ENCODE data around the gene GLIPR2. TPM values are rescaled to one million over a fixed set of nuclear protein-coding genes. Genes with fewer than 3 reads are reported as not detected.

The GLIPR2 gene
- polyA plus RNA-seq, 3 donors = 213 to 528 (median 520) TPM

DNA sequence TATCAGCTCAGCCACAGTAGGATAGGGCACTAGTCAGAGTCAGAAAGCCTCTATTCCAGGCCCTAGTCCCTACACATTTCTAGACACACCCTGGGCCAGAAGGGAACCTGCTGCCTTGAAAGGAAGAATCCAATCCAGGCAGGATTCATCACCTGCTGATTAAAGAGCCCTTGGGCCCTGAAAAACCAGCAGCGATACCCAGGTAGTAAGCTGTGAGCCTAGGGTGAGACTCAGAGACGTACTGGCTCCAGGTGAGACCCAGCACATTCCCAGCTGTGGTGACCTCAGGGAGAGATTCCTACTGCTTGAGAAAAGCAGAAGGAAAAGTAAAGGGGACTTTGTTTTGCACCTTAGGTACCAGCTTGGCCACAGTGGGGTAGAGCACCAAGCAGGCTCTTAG lies 37.3 kb downstream of the GLIPR2 start:
- Histone ChIP-seq H3K27ac (ENCODE audit: low read depth in 1 of 2, low read length in 2 of 2) (no peak overlapping the region), H3K79me2 (ENCODE audit: insufficient read depth, low read length) (no peaks in the 10 kb centered on the region), H3K36me3 (replicated peaks in 1 of 2; ENCODE audit: control insufficient read depth in 1 of 2, insufficient read depth in 2 of 2, low read length in 2 of 2) (no peaks in the 10 kb centered on the region), H3K9me3 (replicated peaks in 1 of 2; ENCODE audit: control insufficient read depth in 1 of 2, insufficient read depth in 1 of 2, low read length in 2 of 2) (no peaks in the 10 kb centered on the region), H3K4me1 (ENCODE audit: control insufficient read depth in 1 of 2, insufficient read depth in 2 of 2, low read length in 2 of 2) (peaks cover 5 to 7% of the 10 kb centered on the region in 2 donors), H3K27me3 (ENCODE audit: control insufficient read depth in 2 of 2, insufficient read depth in 2 of 2, low read length in 2 of 2) (no peaks in the 10 kb centered on the region), H2AFZ (ENCODE audit: insufficient read depth, low read depth, low read length, poor library complexity, severe bottlenecking) (no peak overlapping the region), H3K4me3 (replicated peaks in 1 of 3; ENCODE audit: low read depth in 2 of 3, low read length in 3 of 3) (no peak overlapping the region), H4K20me1 (ENCODE audit: insufficient read depth, low read length) (no peaks in the 10 kb centered on the region), H3K9ac (ENCODE audit: insufficient read depth, low read length, poor library complexity, severe bottlenecking) (no peak overlapping the region), H3K4me2 (replicated peaks; ENCODE audit: extremely low read depth, low read length, poor library complexity, severe bottlenecking) (no peak overlapping the region)
- Mint-ChIP-seq H3K27ac (no peak overlapping the region), H3K36me3 (no peaks in the 10 kb centered on the region), H3K9me3 (peaks cover 0 to 1% (median 0%) of the 10 kb centered on the region in 7 donors), H3K27me3 (ENCODE audit: low read depth in 3 of 3) (peaks cover 0 to 12% (median 5%) of the 10 kb centered on the region in 3 donors), H3K4me1 (peaks cover 14% of the 10 kb centered on the region), H3K4me3 (no peak overlapping the region)
- no peak for DNase-seq
- intact Hi-C loops (cut with micrococcal nuclease) = no loop called here
- TF ChIP-seq, protein P1, sequence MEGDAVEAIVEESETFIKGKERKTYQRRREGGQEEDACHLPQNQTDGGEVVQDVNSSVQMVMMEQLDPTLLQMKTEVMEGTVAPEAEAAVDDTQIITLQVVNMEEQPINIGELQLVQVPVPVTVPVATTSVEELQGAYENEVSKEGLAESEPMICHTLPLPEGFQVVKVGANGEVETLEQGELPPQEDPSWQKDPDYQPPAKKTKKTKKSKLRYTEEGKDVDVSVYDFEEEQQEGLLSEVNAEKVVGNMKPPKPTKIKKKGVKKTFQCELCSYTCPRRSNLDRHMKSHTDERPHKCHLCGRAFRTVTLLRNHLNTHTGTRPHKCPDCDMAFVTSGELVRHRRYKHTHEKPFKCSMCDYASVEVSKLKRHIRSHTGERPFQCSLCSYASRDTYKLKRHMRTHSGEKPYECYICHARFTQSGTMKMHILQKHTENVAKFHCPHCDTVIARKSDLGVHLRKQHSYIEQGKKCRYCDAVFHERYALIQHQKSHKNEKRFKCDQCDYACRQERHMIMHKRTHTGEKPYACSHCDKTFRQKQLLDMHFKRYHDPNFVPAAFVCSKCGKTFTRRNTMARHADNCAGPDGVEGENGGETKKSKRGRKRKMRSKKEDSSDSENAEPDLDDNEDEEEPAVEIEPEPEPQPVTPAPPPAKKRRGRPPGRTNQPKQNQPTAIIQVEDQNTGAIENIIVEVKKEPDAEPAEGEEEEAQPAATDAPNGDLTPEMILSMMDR (IDR thresholded peaks at IDR 0.05) = no peak
- WGBS (ENCODE audit: insufficient coverage) = 89% methylated on average over 2 of the region's 2 CpGs

DNA sequence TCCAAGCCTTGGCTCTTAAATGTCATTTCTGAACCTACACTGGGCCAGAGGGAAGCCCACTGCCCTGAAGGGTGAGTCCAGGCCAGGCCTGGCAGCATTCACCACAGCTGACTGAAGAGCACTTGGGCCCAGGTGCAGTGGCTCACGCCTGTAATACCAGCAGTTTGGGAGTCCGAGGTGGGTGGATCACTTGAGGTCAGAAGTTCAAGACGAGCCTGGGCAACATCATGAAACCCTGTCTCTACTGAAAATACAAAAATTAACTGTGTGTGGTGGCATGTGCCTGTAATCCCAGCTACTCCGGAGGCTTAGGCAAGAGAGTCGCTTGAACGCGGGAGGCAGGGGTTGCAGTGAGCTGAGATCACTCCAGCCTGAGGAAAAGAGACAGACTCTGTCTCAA lies 37.7 kb downstream of the GLIPR2 start:
- no peak overlapping the region for H3K27ac ChIP-seq (ENCODE audit: low read depth in 1 of 2, low read length in 2 of 2)
- peaks cover 0 to 2% (median 0%) of the 10 kb centered on the region in 7 donors for H3K9me3 Mint-ChIP-seq
- H3K9ac ChIP-seq (ENCODE audit: insufficient read depth, low read length, poor library complexity, severe bottlenecking) = no peak overlapping the region
- no peak for DNase-seq
- intact Hi-C loops (cut with micrococcal nuclease) = no loop called here
- no CpG with 5 or more reads among the region's 7 CpGs for WGBS (ENCODE audit: insufficient coverage)
- no peak overlapping the region for H2AFZ ChIP-seq (ENCODE audit: insufficient read depth, low read depth, low read length, poor library complexity, severe bottlenecking)
- no peaks in the 10 kb centered on the region for H4K20me1 ChIP-seq (ENCODE audit: insufficient read depth, low read length)
- peaks cover 3 to 5% of the 10 kb centered on the region in 2 donors for H3K4me1 ChIP-seq (ENCODE audit: control insufficient read depth in 1 of 2, insufficient read depth in 2 of 2, low read length in 2 of 2)
- no peak overlapping the region for H3K27ac Mint-ChIP-seq
- peaks cover 12% of the 10 kb centered on the region for H3K4me1 Mint-ChIP-seq
- H3K4me3 Mint-ChIP-seq = no peak overlapping the region
- no peaks in the 10 kb centered on the region for H3K36me3 ChIP-seq (replicated peaks in 1 of 2; ENCODE audit: control insufficient read depth in 1 of 2, insufficient read depth in 2 of 2, low read length in 2 of 2)
- no peaks in the 10 kb centered on the region for H3K9me3 ChIP-seq (replicated peaks in 1 of 2; ENCODE audit: control insufficient read depth in 1 of 2, insufficient read depth in 1 of 2, low read length in 2 of 2)
- peaks cover 0 to 10% (median 5%) of the 10 kb centered on the region in 3 donors for H3K27me3 Mint-ChIP-seq (ENCODE audit: low read depth in 3 of 3)
- no peaks in the 10 kb centered on the region for H3K27me3 ChIP-seq (ENCODE audit: control insufficient read depth in 2 of 2, insufficient read depth in 2 of 2, low read length in 2 of 2)
- H3K79me2 ChIP-seq (ENCODE audit: insufficient read depth, low read length) = no peaks in the 10 kb centered on the region
- H3K4me3 ChIP-seq (replicated peaks in 1 of 3; ENCODE audit: low read depth in 2 of 3, low read length in 3 of 3) = no peak overlapping the region
- no peaks in the 10 kb centered on the region for H3K36me3 Mint-ChIP-seq
- H3K4me2 ChIP-seq (replicated peaks; ENCODE audit: extremely low read depth, low read length, poor library complexity, severe bottlenecking) = no peak overlapping the region
- TF ChIP-seq, protein P1 (IDR thresholded peaks at IDR 0.05) = no peak
